ENCODE results near the gene PTPRF. TPM values are rescaled to one million over a fixed set of nuclear protein-coding genes. Genes with fewer than 3 reads are reported as not detected.
A peak's percentile ranks its signal among the peaks of the same experiment; 100 is the strongest.

PTPRF gene
- polyA plus RNA-seq, 1 experiment: 97.0 TPM

DNA sequence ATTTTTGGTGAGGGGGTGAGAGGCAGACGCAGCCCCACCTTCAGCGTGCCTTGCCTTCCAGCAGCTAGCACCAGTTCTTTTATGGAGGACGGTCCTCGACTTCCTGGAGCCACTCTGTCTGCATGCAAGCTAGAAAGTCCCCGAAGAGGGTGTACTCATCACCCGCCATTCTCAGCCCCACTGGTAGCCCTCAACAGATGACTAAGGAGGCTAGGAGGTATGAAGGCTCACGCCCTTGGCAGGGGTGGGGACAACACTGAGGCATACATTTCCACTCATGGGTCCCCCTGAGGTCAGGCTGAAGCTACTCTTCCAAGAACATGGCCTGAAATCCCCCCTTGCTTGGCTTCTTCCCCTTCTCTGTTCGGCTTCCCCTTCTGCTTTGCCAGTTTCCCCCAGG lies 8.9 kb upstream of the PTPRF start:
- ChIA-PET CTCF (no interaction called here), POLR2A (no interaction called here)
- Histone ChIP-seq H3K4me3 (ENCODE audit: low read depth, low read length) (no peak overlapping the region), H3K36me3 (ENCODE audit: control insufficient read depth, insufficient read depth, low read length) (no peaks in the 10 kb centered on the region), H3K27me3 (ENCODE audit: control insufficient read depth, insufficient read depth, low read length) (no peaks in the 10 kb centered on the region)
- DNase-seq (ENCODE audit: low read depth): no peak
- TF ChIP-seq, protein P1, sequence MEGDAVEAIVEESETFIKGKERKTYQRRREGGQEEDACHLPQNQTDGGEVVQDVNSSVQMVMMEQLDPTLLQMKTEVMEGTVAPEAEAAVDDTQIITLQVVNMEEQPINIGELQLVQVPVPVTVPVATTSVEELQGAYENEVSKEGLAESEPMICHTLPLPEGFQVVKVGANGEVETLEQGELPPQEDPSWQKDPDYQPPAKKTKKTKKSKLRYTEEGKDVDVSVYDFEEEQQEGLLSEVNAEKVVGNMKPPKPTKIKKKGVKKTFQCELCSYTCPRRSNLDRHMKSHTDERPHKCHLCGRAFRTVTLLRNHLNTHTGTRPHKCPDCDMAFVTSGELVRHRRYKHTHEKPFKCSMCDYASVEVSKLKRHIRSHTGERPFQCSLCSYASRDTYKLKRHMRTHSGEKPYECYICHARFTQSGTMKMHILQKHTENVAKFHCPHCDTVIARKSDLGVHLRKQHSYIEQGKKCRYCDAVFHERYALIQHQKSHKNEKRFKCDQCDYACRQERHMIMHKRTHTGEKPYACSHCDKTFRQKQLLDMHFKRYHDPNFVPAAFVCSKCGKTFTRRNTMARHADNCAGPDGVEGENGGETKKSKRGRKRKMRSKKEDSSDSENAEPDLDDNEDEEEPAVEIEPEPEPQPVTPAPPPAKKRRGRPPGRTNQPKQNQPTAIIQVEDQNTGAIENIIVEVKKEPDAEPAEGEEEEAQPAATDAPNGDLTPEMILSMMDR (IDR thresholded peaks at IDR 0.05; ENCODE audit: insufficient read depth, low read depth, low read length): no peak

- DNase-seq (ENCODE audit: low read depth): no peak
- POLR2A ChIA-PET: interaction anchor here (0.6 kb wide), 2 partner anchors 222 to 391 kb away, joined by 3 to 5 read pairs; no protein-coding TSS in a partner anchor
- no peaks in the 10 kb centered on the region for H3K36me3 ChIP-seq (ENCODE audit: control insufficient read depth, insufficient read depth, low read length)
- H3K4me3 ChIP-seq (ENCODE audit: low read depth, low read length): no peak overlapping the region
- TF ChIP-seq, protein P1 (IDR thresholded peaks at IDR 0.05; ENCODE audit: insufficient read depth, low read depth, low read length): no peak
- CTCF ChIA-PET: interaction anchor here (0.8 kb wide), 1 partner anchor 22 kb away, joined by 3 read pairs; no protein-coding TSS in a partner anchor
- H3K27me3 ChIP-seq (ENCODE audit: control insufficient read depth, insufficient read depth, low read length): no peaks in the 10 kb centered on the region
These were observed 8.3 kb upstream of the PTPRF start for GRCh38 chr1:43522431-43522775.

DNA sequence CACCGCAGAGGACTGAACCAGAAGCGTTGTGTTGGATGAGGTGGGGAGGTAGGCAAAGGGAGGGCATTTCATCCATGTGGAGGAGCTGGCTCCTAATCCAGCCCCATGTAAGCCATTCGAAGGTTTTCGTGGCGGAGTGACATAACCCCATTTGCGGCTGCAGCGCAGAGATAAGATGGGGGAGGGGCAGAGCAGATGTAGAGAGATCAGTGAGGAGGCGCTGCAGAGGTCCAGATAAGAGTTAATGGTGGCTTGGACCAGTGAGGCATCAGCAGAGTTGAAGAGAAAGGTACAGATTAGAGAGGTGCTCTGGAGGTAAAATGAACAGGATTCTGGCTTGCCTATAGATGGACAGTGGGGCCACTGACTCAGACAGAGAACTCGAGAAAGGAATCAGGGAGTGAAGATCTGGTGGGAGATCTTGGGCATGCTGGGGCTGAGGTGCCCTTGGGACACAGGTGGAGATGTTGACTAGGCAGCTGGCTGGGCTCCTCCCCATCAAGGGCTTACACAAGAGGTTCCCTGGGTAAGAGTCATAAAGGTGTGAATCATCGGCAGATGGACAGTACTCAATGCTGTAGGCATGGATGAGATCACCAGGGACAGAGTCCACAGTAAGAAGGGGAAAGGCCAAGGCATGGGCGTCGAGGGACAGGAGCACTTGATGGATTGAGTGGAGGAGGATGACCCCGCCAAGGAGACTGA lies 7.8 kb upstream of the PTPRF start:
- H3K27me3 ChIP-seq (ENCODE audit: control insufficient read depth, insufficient read depth, low read length): no peaks in the 10 kb centered on the region
- ChIA-PET POLR2A (interaction anchor here (0.6 kb wide), 2 partner anchors 221 to 391 kb away, joined by 3 to 5 read pairs; no protein-coding TSS in a partner anchor), CTCF (interaction anchor here (0.8 kb wide), 1 partner anchor 23 kb away, joined by 3 read pairs; no protein-coding TSS in a partner anchor)
- TF ChIP-seq, protein P1 (IDR thresholded peaks at IDR 0.05; ENCODE audit: insufficient read depth, low read depth, low read length): no peak
- no peaks in the 10 kb centered on the region for H3K36me3 ChIP-seq (ENCODE audit: control insufficient read depth, insufficient read depth, low read length)
- peak; percentile 39 for DNase-seq (ENCODE audit: low read depth)
- no peak overlapping the region for H3K4me3 ChIP-seq (ENCODE audit: low read depth, low read length)

GRCh38 chr1:43524804-43525203 lies 5.9 kb upstream of the PTPRF start:
- H3K4me3 ChIP-seq (ENCODE audit: low read depth, low read length): no peak overlapping the region
- CTCF ChIA-PET: interaction anchor here (0.7 to 0.9 kb wide), 2 partner anchors 298 to 410 kb away, joined by 3 to 4 read pairs; no protein-coding TSS in a partner anchor
- no peaks in the 10 kb centered on the region for H3K27me3 ChIP-seq (ENCODE audit: control insufficient read depth, insufficient read depth, low read length)
- no peaks in the 10 kb centered on the region for H3K36me3 ChIP-seq (ENCODE audit: control insufficient read depth, insufficient read depth, low read length)
- TF ChIP-seq, protein P1 (IDR thresholded peaks at IDR 0.05; ENCODE audit: insufficient read depth, low read depth, low read length): no peak
- DNase-seq (ENCODE audit: low read depth): no peak
- POLR2A ChIA-PET: no interaction called here

GRCh38 chr1:43526002-43526401 lies 4.7 kb upstream of the PTPRF start:
- DNase-seq (ENCODE audit: low read depth): no peak
- TF ChIP-seq, protein P1 (IDR thresholded peaks at IDR 0.05; ENCODE audit: insufficient read depth, low read depth, low read length): no peak
- CTCF ChIA-PET: interaction anchor here (0.8 to 2.2 kb wide), 3 partner anchors 62 to 409 kb away, joined by 3 to 14 read pairs (median 3); no protein-coding TSS in a partner anchor
- no peaks in the 10 kb centered on the region for H3K27me3 ChIP-seq (ENCODE audit: control insufficient read depth, insufficient read depth, low read length)
- no peaks in the 10 kb centered on the region for H3K36me3 ChIP-seq (ENCODE audit: control insufficient read depth, insufficient read depth, low read length)
- H3K4me3 ChIP-seq (ENCODE audit: low read depth, low read length): no peak overlapping the region
- POLR2A ChIA-PET: no interaction called here

Measured in BJ (cell line).